D721Med (cell line): Measurements from ENCODE around the gene CRABP2.

ENCODE experiments used
- DNase-seq: peaks from one replicate; pipeline ENCODE4 v3.0.0; 2011; ENCODE audit warnings: low spot score; ENCODE audit not compliant: insufficient read length
- FAIRE-seq: peaks from 2 replicates; lab custom pipeline; 2011; peaks lifted over from hg19 to GRCh38; lab: Jason Lieb, UNC
- TF ChIP-seq, protein P1 (sequence below): IDR thresholded peaks from 2 replicates; pipeline ENCODE4 v1.5.1; 2012; ENCODE audit warnings: mild to moderate bottlenecking, control low read depth; ENCODE audit not compliant: insufficient read depth; ENCODE audit errors: missing control alignments

The CRABP2 gene

DNA sequence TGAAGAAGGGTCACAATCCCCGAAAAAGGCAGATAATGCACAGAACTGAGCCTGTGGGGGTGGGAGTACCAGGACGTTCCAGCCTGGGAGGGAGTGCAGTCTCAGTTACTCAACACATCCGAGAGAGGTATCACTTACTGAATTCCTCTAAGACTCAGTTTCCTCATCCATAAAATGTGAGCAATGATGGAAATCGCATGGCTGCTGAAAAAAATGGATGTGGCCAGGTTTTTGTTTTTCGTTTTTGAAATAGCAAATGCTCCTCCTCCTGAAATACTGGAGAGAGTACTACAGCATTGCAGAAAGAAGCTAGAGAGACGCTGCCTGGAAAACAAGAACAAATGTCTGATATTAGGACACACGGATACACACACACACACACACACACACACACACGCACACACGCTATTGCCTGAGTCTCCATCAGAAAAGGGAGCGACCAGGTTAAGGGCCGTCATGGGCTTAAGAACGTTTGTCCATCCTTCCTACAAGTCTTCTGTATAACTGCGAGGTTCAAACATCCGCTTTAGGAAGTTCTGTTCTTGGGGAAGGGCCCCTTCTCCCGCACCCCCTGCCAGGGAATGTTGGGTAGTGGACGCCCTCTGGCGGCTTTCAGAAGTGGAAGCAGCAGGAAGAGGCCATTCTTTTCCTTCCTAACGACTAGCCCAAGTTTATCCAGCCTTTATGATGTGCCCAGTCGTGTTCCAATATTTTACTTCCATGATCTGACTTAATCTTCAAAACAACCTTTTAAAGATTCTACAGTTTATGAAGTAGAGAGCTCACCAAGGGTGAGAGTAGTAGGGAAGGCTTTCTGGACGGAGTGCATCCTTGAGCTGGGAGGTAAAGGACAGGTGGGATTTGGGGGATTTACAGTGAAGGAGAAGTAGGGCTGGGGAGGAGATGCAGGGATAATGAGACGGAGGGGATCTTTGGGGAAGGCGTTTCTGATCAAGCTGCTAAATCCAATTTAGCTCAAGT lies 27.5 kb downstream of the CRABP2 start:
- peak; percentile 78 for DNase-seq
- FAIRE-seq: peak; percentile 29
- TF ChIP-seq, protein P1, sequence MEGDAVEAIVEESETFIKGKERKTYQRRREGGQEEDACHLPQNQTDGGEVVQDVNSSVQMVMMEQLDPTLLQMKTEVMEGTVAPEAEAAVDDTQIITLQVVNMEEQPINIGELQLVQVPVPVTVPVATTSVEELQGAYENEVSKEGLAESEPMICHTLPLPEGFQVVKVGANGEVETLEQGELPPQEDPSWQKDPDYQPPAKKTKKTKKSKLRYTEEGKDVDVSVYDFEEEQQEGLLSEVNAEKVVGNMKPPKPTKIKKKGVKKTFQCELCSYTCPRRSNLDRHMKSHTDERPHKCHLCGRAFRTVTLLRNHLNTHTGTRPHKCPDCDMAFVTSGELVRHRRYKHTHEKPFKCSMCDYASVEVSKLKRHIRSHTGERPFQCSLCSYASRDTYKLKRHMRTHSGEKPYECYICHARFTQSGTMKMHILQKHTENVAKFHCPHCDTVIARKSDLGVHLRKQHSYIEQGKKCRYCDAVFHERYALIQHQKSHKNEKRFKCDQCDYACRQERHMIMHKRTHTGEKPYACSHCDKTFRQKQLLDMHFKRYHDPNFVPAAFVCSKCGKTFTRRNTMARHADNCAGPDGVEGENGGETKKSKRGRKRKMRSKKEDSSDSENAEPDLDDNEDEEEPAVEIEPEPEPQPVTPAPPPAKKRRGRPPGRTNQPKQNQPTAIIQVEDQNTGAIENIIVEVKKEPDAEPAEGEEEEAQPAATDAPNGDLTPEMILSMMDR: peak; percentile 96

DNA sequence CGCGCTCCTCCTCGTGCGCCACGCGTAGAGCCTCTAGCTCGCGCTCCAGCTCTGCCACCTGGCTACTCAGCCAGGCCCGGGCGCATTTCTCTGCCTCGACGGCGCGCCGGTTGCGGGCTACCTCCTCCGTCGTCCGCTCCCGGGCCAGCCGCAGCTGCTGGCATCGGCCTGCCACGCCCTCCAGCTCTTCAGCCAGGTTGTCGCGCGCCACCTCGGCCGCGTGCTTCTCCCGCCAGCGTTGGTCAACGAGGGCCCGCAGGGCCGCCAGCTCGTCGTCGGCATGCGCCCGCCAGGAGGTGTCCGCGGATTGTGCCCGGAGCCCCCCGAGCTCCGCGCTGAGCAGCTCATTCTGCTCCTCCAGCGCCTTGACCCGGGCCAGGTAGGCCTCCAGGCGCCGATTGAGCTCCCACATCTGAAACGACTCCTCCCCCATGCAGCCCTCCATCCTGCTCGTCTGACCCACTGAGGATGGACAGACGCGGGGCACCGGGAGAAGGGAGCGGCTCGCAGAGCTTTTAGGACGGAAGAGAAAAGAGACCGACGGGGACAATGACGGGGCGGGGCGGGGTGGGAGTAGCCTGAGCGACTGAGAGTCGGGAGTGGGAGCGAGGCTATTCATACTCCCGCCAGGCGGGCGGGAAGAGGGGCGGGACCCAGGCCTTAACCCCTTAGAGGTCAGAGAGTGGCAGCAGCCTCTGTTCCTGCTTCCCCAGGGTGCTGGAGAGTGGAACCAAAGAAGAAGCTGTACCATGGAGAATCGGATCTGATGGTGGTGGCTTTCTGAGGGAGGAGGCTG lies 28.4 kb downstream of the CRABP2 start, which contains the start of gene NES:
Gene NES (minus strand): TSS at position 588 of the 796 bp plus-strand sequence. CDS start 143 bp downstream, at position 445.
- FAIRE-seq (no peak), DNase-seq (no peak)
- TF ChIP-seq, protein P1: no peak

DNA sequence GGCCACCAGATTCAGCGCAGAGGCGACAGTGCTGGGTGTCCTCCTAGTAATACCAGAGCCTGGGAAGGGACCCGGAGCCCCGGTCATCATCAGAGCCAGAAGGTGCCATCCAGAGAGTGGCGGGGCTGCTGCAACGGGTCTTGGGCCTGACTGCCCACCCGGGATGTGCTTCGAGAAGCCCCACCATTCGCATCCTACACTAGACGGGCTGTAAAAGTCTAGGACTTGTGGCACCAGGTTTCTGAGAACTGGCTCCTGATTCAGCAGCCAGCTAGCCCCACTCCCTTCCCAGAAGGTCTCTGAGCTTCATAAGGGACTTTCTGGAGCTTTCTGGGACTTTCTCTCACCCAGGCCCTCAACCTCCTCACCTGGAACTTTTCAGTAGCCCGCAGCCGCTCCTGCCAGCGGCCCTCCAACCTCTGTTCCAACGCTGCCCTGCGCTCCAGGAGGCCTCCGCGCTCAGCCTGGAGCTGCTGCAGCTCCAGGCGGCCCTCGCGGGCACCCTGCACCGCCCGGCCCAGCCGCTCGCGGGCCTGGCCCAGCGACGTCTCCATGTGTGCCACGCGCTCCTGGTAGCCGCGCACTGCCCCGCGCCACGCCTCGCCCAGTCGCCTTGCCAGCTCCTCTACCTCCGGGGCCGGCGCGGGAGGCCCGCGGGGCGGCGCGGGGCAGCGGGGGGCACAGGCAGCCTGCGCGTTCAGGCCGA lies 29.1 kb downstream of the CRABP2 start:
- FAIRE-seq (no peak), DNase-seq (no peak)
- TF ChIP-seq, protein P1: no peak

DNA sequence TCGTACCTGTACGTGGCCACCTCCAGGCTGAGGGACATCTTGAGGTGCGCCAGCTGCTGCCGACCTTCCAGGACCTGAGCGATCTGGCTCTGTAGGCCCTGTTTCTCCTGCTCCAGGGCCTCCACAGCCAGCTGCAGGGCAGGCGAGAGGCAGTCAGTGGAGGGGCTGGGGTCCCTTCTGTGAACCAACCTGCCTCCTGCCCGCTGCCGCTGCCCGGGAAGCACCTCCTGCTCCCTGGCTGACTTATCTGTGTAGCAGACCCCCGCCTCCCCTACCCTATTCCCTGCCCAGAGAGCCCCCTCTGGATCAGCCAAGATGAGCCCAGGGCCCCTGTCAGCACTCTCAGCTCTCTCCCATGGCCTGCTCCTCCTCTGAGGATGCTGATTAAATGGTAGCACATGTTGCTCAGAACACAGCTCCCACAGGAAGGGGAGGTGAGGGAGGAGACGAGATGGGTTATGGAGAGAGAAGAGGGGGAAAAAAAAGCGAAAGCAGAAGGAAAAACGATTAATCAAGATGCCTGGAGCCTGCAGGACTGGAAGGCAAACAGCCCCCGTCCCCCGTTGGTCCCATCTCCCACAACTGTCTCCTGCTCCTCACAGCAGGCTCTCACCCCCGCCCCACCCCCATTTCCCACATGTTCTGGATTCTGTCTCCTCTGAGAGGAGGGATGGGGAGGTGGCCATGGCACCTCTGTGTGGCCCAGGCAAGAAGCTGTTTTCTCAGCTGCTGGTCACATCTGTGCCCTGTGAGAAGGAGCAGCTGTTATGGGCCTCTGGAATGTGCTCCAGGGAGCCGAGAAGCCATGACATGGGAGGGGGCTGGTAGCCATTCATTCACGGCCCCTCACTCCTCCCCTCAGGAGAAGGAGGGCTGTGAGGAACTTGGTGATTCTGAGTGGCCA lies 29.9 kb downstream of the CRABP2 start:
- TF ChIP-seq, protein P1: no peak
- no peak for FAIRE-seq
- no peak for DNase-seq

DNA sequence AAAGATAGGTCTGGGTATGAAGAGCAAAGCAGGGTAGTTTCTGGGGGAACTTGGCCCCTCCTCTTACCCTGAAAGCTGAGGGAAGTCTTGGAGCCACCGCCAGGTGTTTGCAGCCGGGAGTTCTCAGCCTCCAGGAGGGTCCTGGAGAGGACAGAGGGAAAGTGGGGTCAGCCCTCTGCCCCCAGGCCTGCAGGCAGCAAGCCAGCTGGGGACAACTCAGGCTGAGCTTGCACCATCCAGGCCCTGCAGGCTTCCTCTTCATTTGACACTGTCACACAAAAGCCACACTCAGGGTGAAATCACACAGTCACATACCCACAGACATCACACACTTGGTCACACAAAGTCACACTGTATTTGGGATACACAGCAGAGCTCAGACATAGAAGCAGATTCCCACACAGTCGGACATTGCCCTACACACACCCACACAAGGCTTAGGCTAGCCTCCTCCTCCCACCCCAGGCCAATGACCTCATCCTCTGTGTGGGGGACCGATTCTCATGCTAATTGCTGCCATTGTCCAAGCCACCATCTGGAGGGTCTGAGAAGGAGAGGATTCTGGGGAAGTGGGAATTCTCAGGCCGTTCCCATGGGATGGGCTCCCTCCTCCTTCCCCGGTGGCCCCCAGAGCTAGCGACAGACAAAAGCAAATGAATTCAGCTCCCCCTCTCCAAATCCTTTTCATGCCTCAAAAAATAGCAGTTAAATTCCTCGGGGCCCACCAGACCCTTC lies 31.8 kb downstream of the CRABP2 start:
- TF ChIP-seq, protein P1: no peak
- DNase-seq (no peak), FAIRE-seq (no peak)
